Astrocyte of the spinal cord (primary cell): ENCODE results near the gene TMPRSS3.

Experiments used
- DNase-seq: peaks from one replicate; pipeline ENCODE4 v3.0.0; 2011; ENCODE audit warnings: low read depth, low spot score
- H3K4me3 ChIP-seq: 2 replicates; pipeline ENCODE4 v1.5.1; 2011; ENCODE audit warnings: low read depth, mild to moderate bottlenecking, low read length, moderate library complexity
- in situ Hi-C: cut with HindIII; loops from 2 replicates; pipeline ENCODE4 v1.10.0; 2017; ENCODE audit warnings: low sequenced_read_pairs
- TF ChIP-seq, protein P1 (sequence below): IDR thresholded peaks from 2 replicates; pipeline ENCODE4 v1.5.1; 2012; ENCODE audit warnings: low read depth, mild to moderate bottlenecking, low read length, inconsistent platforms

The TMPRSS3 gene

GRCh38 chr21:42351626-42352440 is 44.0 kb downstream of the TMPRSS3 start:
- TF ChIP-seq, protein P1, sequence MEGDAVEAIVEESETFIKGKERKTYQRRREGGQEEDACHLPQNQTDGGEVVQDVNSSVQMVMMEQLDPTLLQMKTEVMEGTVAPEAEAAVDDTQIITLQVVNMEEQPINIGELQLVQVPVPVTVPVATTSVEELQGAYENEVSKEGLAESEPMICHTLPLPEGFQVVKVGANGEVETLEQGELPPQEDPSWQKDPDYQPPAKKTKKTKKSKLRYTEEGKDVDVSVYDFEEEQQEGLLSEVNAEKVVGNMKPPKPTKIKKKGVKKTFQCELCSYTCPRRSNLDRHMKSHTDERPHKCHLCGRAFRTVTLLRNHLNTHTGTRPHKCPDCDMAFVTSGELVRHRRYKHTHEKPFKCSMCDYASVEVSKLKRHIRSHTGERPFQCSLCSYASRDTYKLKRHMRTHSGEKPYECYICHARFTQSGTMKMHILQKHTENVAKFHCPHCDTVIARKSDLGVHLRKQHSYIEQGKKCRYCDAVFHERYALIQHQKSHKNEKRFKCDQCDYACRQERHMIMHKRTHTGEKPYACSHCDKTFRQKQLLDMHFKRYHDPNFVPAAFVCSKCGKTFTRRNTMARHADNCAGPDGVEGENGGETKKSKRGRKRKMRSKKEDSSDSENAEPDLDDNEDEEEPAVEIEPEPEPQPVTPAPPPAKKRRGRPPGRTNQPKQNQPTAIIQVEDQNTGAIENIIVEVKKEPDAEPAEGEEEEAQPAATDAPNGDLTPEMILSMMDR = no peak
- no peak overlapping the region for H3K4me3 ChIP-seq
- in situ Hi-C loops = no loop called here
- no peak for DNase-seq

- TF ChIP-seq, protein P1 = no peak
- in situ Hi-C loops = no loop called here
- DNase-seq = no peak
- H3K4me3 ChIP-seq = no peak within 1 kb of the TSS
Measured at GRCh38 chr21:42350927-42351426, 44.9 kb downstream of the TMPRSS3 start, which contains the start of gene TFF2. TFF2 (minus strand) TSS chr21:42350994; CDS start chr21:42350957, 37 bp downstream.

- no peak overlapping the region for H3K4me3 ChIP-seq
- TF ChIP-seq, protein P1 = no peak
- no peak for DNase-seq
- in situ Hi-C loops = no loop called here
Measured at GRCh38 chr21:42350318-42350910, 45.4 kb downstream of the TMPRSS3 start.

DNA sequence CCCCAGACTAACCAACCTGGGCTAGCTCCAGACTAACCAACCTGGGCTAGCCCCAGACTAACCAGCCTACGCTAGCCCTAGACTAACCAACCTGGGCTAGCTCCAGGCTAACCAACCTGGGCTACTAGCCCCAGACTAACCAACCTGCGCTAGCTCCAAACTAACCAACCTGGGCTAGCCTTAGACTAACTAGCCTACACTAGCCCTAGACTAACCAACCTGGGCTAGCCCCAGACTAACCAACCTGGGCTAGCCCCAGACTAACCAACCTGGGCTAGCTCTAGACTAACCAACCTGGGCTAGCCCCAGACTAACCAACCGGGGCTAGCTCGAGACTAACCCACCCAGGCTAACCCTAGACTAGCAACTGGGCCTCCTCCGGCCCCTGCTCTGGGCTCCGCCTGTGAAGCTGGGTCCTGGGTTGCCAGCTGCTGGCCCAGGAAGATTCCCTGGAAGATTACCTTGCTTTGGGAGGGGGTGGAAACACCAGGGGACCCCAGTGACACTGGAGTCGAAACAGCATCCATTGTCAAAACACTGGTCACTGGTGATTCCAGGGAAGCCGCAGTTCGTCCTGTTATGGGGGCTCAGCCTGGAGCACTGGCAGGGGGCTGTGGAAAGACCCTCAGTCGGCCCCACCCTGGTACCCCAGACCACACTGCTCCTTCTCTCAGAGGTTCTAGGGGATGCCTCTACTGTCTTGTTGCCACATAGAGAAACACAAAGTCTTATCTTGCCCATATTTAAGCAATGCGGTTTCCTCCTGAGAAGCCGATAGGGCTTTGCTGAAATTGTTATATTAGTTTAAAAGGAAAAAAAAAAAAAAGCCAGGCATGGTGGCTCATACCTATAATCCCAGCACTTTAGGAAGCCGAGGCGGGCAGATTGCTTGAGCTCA is 46.2 kb downstream of the TMPRSS3 start:
- DNase-seq = no peak
- no peak overlapping the region for H3K4me3 ChIP-seq
- TF ChIP-seq, protein P1 = no peak
- in situ Hi-C loops = no loop called here

DNA sequence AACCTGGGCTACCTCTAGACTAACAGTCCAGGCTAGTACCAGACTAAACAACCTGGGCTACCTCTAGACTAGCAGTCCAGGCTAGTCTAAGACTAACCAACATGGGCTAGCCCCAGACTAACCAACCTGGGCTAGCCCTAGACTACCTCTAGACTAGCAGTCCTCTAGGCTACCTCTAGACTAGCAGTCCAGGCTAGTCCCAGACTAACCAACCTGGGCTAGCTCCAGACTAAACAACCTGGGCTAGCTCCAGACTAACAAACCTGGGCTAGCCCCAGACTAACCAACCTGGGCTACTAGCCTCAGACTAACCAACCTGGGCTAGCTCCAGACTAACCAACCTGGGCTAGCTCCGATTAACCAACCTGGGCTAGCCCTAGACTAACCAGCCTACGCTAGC is 47.1 kb downstream of the TMPRSS3 start:
- no peak for DNase-seq
- in situ Hi-C loops = no loop called here
- TF ChIP-seq, protein P1 = no peak
- no peak overlapping the region for H3K4me3 ChIP-seq
